ENCODE data around the gene TUBE1. TPM values are rescaled to one million over a fixed set of nuclear protein-coding genes. Genes with fewer than 3 reads are reported as not detected.

TUBE1 gene
- polyA plus RNA-seq, 2 of the 4 experiments (the other 2 are of a cell fraction), result 6.8 to 32.5 TPM

DNA sequence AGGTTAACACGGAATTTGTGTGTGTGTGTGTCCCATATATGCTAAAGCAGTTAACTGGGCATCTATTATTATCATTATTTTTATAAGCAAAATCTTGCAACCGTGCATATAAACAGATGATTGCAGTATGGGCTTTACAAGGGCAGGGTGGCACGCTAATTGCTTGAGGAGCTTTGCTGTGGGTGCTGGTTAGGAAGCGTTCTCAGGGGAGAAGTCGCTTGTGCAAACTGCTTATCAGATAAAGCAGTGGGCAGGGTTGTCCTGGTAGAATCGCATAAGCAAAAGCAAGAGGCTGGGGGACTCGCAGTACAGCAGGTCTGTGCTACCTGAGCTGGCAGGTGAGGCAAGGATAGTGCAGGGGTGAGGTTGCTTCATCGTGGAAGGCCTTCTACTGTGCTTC, 43.1 kb downstream of the TUBE1 start:
- CTCF ChIA-PET, result interaction anchor here (0.7 to 2.6 kb wide), 14 partner anchors 10 to 1033 kb away, joined by 3 to 10 read pairs (median 4); partner anchors contain the start of gene CCN6
- H3K4me3 ChIP-seq, result no peak overlapping the region
- no peak for FAIRE-seq
- no peaks in the 10 kb centered on the region for H3K9me3 ChIP-seq
- WGBS (ENCODE audit: missing lambda C conversion rate), result 29% methylated on average over 8 of the region's 8 CpGs
- H3K4me1 ChIP-seq, result no peaks in the 10 kb centered on the region
- POLR2A ChIA-PET, result no interaction called here
- H3K27ac ChIP-seq, result no peak overlapping the region
- TF ChIP-seq ZSCAN20 (CRISPR knock-in tag; IDR thresholded peaks at IDR 0.05) (no peak), EHF (CRISPR knock-in tag; IDR thresholded peaks at IDR 0.05) (no peak), SREBF2 (IDR thresholded peaks at IDR 0.05) (no peak), GATA3 (IDR thresholded peaks at IDR 0.05; ENCODE audit: borderline replicate concordance) (no peak)
- TF ChIP-seq, protein P1, sequence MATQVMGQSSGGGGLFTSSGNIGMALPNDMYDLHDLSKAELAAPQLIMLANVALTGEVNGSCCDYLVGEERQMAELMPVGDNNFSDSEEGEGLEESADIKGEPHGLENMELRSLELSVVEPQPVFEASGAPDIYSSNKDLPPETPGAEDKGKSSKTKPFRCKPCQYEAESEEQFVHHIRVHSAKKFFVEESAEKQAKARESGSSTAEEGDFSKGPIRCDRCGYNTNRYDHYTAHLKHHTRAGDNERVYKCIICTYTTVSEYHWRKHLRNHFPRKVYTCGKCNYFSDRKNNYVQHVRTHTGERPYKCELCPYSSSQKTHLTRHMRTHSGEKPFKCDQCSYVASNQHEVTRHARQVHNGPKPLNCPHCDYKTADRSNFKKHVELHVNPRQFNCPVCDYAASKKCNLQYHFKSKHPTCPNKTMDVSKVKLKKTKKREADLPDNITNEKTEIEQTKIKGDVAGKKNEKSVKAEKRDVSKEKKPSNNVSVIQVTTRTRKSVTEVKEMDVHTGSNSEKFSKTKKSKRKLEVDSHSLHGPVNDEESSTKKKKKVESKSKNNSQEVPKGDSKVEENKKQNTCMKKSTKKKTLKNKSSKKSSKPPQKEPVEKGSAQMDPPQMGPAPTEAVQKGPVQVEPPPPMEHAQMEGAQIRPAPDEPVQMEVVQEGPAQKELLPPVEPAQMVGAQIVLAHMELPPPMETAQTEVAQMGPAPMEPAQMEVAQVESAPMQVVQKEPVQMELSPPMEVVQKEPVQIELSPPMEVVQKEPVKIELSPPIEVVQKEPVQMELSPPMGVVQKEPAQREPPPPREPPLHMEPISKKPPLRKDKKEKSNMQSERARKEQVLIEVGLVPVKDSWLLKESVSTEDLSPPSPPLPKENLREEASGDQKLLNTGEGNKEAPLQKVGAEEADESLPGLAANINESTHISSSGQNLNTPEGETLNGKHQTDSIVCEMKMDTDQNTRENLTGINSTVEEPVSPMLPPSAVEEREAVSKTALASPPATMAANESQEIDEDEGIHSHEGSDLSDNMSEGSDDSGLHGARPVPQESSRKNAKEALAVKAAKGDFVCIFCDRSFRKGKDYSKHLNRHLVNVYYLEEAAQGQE (IDR thresholded peaks at IDR 0.05), result no peak
- ATAC-seq, result no peak
- no peak for DNase-seq (ENCODE audit: low read depth in 1 of 2, low spot score in 1 of 2)
- H3K4me2 ChIP-seq, result no peak overlapping the region

DNA sequence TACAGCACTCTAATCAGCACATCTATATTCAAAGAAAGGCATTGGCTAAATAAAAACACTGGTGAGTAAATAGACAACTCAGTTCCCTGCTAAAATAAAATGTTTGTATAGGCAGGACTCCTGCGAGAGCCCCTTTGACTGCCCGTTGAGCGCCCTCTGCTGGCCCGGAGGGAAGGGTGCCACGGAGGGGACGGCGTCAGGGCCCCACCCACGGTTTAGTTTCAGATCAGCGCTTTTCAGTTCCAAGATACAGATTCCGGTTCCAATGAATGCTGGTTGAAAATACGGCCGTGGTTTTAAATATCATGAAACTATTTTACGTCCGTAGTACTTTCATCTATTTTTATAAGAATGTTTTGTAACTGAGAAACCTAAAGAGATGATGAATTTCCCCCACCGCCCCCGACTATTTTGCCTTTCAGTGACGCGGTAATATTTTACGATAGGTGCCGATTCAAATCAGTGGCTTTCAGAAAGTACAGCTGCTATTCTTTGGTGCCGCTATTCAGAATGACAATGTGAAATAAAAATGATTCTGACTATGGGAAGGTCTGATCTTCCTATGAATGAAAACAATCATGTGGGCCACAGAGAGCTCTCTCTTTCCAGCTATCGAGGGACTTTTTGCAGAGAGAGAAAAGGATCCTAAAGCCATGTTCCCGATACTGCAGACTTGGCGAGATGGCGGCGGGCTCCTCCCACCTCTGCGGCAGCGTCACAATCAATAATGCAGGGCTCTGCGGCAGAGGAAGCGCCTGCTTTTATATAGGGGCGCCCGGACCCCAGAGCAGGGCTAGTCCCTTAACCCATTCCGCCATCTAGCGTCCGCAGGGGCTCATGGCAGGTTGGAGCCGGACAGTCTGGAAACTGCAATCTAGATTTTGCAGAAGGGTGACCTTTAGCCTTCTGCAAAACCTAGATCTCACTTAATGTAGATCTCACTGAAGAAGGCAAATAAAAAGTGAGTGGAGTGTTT, 44.0 kb downstream of the TUBE1 start:
- H3K4me1 ChIP-seq, result peaks cover under 1% of the 10 kb centered on the region; the same call in 1 of the 3 replicates
- WGBS (ENCODE audit: missing lambda C conversion rate), result under 1% methylated on average over 32 of the region's 36 CpGs
- ChIA-PET CTCF (interaction anchor here (0.6 to 2.6 kb wide), 31 partner anchors 14 to 1032 kb away, joined by 3 to 10 read pairs (median 3); a partner anchor contains a TSS), POLR2A (interaction anchor here (1.1 kb wide), 1 partner anchor 784 kb away, joined by 15 read pairs; a partner anchor contains a TSS)
- H3K27ac ChIP-seq, result peak overlapping the region; percentile 80 to 85
- DNase-seq (ENCODE audit: low read depth in 1 of 2, low spot score in 1 of 2), result peak; percentile 68 to 86
- peak; percentile 98 to 99 for ATAC-seq
- H3K9me3 ChIP-seq, result no peaks in the 10 kb centered on the region
- peak overlapping the region; percentile 70 for H3K4me3 ChIP-seq
- TF ChIP-seq, protein P2, sequence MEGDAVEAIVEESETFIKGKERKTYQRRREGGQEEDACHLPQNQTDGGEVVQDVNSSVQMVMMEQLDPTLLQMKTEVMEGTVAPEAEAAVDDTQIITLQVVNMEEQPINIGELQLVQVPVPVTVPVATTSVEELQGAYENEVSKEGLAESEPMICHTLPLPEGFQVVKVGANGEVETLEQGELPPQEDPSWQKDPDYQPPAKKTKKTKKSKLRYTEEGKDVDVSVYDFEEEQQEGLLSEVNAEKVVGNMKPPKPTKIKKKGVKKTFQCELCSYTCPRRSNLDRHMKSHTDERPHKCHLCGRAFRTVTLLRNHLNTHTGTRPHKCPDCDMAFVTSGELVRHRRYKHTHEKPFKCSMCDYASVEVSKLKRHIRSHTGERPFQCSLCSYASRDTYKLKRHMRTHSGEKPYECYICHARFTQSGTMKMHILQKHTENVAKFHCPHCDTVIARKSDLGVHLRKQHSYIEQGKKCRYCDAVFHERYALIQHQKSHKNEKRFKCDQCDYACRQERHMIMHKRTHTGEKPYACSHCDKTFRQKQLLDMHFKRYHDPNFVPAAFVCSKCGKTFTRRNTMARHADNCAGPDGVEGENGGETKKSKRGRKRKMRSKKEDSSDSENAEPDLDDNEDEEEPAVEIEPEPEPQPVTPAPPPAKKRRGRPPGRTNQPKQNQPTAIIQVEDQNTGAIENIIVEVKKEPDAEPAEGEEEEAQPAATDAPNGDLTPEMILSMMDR (IDR thresholded peaks at IDR 0.05), result peak; percentile 71
- TF ChIP-seq, protein P3, sequence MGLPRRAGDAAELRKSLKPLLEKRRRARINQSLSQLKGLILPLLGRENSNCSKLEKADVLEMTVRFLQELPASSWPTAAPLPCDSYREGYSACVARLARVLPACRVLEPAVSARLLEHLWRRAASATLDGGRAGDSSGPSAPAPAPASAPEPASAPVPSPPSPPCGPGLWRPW (IDR thresholded peaks at IDR 0.05), result no peak
- TF ChIP-seq SMC3 (IDR thresholded peaks at IDR 0.05), result peak; percentile 63
- peak; percentile 52 for TF ChIP-seq MAFK (IDR thresholded peaks at IDR 0.05; ENCODE audit: partially characterized antibody)
- TF ChIP-seq POLR2A (IDR thresholded peaks at IDR 0.05; ENCODE audit: low read length), result 0 out of 2 replicates have a peak, but pooled peaks have one; percentile 19
- TF ChIP-seq RFX5 (IDR thresholded peaks at IDR 0.05), result no peak
- no peak for TF ChIP-seq BHLHE40 (IDR thresholded peaks at IDR 0.05; ENCODE audit: low read depth, low read length)
- TF ChIP-seq RCOR1 (IDR thresholded peaks at IDR 0.05; ENCODE audit: low read depth, low read length), result no peak
- TF ChIP-seq RAD21 (conservative IDR thresholded peaks at IDR 0.05 in 1 of 2, IDR thresholded peaks at IDR 0.05 in 1 of 2), result peak; percentile 83 to 87
- no peak for TF ChIP-seq KDM5A (IDR thresholded peaks at IDR 0.05)
- no peak for FAIRE-seq
- peak overlapping the region; percentile 74 for H3K4me2 ChIP-seq

DNA sequence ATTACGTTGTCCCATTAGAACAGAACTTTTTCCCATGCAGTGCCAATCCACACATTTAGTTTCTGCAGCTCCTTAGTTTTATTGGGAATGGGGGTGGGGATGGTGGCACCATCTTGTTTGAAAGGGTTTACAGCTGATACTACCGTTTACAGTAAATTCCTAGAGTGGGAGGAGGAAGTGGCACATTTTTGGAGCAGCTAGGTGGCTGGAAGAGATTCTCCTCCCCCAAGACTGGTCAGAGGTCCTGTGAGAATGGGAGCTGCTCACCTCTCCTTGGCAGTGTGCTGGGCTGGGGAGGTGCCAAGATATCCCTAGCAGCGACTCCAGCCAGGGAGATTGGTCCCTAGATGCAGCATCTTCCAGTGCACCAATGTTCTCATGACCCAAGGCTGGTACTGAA, 45.7 kb downstream of the TUBE1 start:
- H3K4me2 ChIP-seq, result no peak overlapping the region
- no peaks in the 10 kb centered on the region for H3K9me3 ChIP-seq
- FAIRE-seq, result no peak

More for the DNA sequence above, 45.7 kb downstream of the TUBE1 start:
- ChIA-PET CTCF (interaction anchor here (0.6 to 2.6 kb wide), 14 partner anchors 9 to 606 kb away, joined by 3 to 16 read pairs (median 4); no protein-coding TSS in a partner anchor), POLR2A (no interaction called here)
- H3K27ac ChIP-seq, result no peak overlapping the region
- H3K4me3 ChIP-seq, result no peak overlapping the region
- no peak for ATAC-seq
- no peak for DNase-seq (ENCODE audit: low read depth in 1 of 2, low spot score in 1 of 2)
- 53% methylated on average over 3 of the region's 3 CpGs for WGBS (ENCODE audit: missing lambda C conversion rate)
- TF ChIP-seq RARB (CRISPR knock-in tag; IDR thresholded peaks at IDR 0.05) (no peak), HOXA7 (CRISPR knock-in tag; IDR thresholded peaks at IDR 0.05) (no peak), HDAC2 (IDR thresholded peaks at IDR 0.05) (no peak), TFCP2L1 (CRISPR knock-in tag; IDR thresholded peaks at IDR 0.05) (no peak), ZC3H11A (IDR thresholded peaks at IDR 0.05) (no peak)
- TF ChIP-seq, protein P1 (IDR thresholded peaks at IDR 0.05), result no peak
- H3K4me1 ChIP-seq, result peaks cover 5% of the 10 kb centered on the region; the same call in 1 of the 3 replicates
